ENCODE data around the gene COX10. TPM values are rescaled to one million over a fixed set of nuclear protein-coding genes. Genes with fewer than 3 reads are reported as not detected.
"Not testable (repeated sequence)": the region's sequence is repeated elsewhere in the genome, so short reads cannot be mapped to it uniquely, and the experiment has no call there.

Gene COX10
- total RNA-seq, 1 donor = 21.3 TPM

DNA sequence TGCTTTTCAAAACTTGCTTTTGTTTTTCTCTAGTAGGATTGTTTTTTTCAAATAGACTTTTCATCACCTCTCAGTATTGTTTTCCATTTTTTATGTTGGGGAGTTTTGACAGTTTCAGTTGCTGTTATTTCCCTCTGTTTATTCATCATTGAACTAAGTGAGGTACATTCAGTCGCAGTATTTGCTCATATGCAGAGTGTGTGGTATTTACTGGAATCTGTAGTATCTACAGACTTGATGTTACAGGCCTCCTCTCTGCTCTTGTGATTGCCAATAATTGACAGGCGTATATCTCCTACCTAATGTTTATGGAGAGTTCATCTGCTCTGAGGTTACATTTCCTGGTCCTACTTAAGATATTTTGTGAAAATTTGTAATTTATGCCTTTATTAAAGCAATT lies 49.6 kb downstream of the COX10 start:
- no peak for DNase-seq (ENCODE audit: low read depth in 2 of 3, low spot score in 2 of 3)

DNA sequence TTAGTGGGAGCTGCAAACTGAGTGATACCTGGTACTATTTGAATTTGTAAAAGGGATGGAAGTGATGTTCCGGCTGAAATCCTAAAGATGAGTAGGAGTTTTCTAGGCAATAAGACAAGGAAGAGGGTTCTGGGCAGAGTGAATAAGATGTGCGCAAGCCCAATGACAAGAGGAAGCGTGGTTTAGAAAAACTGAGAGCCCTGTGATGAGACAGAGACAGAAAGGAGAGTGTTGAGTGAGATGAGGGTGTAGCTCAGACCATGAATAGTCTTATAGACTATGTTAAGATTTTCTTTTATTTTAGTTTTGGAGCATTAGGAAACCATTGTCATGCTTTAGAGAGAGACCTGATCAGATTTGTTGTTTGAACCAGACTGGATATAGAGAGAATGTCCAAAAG lies 50.2 kb downstream of the COX10 start:
- no peak for DNase-seq (ENCODE audit: low read depth in 2 of 3, low spot score in 2 of 3)

DNA sequence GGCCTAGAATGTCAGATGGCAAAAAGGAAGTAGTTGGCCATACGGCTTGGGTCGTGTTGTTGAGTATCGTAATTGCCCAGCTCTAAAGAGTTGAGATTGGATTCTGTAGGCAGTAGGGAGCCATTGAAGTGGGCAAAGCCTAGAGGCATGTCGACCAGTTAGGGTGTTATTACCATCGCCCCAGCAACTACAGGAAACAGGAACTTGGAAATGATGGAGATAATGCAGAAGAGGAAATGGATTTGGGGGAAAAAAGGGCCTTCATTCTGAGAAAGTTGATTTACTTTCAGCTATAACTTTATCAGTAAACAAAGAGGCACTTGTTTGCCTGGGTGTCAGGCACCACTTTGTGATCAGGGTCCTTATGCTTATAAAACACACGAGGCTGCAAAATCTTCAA lies 52.6 kb downstream of the COX10 start:
- DNase-seq (ENCODE audit: low read depth in 2 of 3, low spot score in 2 of 3) = peak in 1 of 3 donors; percentile 19

DNA sequence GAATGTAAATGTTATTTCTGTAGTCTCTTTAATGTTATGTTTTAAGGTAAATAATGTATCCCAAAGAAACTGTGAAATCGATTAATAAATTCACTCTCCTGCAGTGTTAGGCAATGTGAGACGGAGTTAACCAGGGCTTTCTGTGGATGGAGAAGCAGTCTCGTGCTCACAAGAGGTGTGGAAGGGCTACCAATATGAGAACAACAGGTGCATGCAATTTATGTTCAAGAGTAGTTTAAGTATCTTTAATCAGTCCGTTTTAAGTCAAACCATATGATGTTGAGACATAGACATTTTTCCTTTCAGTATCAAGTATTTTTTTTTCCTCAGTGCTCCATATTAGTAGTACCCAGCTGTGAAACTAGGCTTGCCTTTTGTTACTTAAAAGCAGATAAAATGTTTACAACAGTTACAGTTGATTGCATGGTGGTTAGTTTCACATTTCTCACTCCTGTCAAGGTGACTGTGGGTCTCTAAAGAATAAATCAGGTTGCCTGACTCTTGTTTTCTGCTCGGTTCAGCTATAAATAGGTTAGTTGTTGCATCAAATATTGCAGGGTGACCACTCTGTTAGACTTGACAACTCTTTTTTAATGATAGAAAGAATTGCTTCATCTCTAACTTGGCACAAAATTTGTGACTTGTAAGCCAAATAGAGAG lies 54.4 kb downstream of the COX10 start:
- no peak for DNase-seq (ENCODE audit: low read depth in 2 of 3, low spot score in 2 of 3)

DNA sequence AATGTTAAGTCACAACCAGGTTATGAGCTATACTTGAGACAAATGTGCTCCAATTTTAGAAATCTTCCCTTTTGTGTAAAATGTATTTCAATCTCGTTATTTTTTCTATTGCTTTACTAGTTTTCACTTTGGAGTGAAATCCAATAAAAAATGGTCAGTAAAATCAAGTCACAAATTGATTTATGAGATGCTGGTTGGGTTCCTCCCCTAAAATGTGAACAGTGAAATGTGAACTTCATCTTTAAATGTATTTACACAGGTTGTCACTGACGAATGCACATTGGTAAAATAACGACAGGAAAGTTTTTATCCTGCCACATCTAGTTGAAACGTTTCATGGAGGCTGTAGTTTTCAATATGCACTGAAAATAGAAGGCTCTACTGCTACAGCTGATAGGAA lies 55.5 kb downstream of the COX10 start:
- no peak for DNase-seq (ENCODE audit: low read depth in 2 of 3, low spot score in 2 of 3)

DNA sequence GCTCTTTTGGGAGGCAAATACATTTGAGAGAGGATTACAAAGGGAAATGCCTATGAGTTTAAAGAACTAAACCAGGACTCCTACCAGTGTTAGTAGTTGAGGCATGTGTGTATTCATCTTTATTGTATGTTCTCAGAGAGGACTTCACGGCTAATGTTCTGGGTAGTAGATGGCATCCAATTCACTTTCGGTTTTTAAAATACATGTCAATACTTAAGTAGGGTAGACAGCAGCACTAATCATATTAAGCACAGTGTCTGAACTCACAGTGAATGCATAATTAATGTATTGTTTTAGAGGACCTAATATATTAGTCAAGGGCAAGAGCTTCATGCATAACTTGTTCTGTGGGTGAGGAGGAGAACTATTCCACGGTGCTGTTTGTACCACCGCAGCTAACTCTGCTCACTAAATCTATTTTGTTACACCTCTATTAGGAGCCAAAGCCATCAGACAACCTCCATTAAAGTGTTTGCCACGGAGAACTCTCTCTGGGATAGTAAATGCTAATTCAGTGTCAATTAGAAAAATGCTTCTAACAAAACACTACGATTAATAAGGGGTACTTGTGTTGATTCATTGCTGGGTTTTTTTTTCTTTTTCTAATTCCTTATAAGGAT lies 56.3 kb downstream of the COX10 start:
- no peak for DNase-seq (ENCODE audit: low read depth in 2 of 3, low spot score in 2 of 3)

DNA sequence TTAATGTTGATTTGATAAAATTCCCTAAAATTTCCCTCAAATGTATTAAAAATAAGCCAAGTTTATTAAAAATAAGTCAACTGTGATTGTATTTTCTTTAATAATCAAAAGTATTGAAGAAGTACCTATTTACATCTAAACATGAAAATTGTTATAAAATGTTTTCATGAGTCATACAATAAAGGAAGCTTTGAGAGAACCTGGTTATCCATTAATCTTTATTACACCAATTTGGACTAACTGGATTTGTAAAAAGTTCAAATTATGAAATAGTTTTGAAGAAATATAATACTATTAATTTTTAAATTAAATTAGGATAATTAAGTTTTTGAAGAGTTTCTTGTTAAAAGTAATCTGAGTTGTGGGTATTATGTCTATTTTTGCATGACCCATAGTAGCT lies 63.8 kb downstream of the COX10 start:
- no peak for DNase-seq (ENCODE audit: low read depth in 2 of 3, low spot score in 2 of 3)

DNA sequence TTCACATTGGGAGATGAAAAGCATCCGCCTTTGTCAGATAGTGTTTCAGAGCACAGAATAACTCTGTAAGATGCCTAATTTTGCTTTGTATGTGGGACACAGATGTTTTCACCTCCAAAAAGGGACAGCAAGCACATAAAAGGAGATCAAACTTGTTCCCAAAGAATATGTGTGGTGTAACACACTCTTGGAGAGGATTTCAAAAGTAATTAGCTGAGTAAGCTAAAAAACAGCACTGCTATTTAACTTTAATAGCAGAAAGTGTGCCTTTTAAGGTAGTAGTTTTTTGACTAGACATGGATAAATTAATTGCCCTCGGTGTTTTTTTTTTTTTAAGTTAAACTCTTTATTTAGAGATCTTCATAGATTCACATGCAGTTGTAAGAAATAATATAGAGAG lies 65.2 kb downstream of the COX10 start:
- DNase-seq (ENCODE audit: low read depth in 2 of 3, low spot score in 2 of 3) = no peak

DNA sequence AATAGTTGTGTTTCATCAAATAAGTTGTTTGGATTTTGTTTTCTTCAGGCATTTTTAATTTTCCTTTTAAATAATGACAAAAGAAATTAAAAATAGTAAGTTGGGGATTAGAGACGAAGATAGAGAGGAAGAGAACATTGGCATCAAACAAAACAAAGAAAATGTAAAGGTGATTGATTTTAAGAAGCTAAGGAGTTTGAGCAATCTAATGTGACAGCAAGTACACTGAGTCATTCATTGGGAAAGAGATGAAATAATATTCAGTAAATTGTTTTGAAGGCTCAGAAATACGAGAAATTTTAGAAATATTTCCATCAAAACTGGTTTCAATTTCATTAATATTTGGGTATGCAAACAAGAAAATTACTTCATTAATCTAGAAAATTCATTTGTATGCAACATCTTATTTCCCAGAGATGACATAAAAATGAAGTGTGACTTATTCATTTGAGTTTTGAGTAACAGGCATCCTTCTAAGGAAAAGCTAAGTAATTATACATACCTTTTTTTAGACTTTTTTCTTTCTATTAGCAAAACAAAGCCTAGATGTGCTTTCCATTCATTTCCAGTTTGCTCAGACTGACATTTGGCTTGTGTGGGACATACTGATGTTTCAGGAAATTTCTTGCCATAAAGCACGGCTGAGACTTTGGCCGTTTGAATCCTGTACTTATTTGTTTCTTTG lies 66.7 kb downstream of the COX10 start:
- no peak for DNase-seq (ENCODE audit: low read depth in 2 of 3, low spot score in 2 of 3)

DNA sequence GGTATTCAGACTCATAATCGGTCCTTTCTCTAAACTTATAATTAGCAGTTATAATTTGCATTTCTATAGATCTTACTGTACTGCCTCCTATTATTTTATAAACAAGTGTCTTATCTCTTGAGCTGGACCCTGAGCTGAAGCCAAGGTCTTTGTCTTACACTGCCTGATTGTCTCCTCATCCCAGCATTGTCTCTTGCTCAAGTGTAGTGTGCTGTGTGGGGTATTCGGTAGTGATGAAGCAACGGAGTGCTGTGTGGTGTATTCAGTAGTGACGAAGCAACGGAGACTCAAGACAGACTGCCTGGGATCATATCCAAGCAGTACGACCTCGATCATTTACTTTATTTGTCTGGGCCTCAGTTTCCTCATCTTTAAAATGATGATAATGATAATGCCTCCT lies 69.3 kb downstream of the COX10 start:
- DNase-seq (ENCODE audit: low read depth in 2 of 3, low spot score in 2 of 3) = no peak

DNA sequence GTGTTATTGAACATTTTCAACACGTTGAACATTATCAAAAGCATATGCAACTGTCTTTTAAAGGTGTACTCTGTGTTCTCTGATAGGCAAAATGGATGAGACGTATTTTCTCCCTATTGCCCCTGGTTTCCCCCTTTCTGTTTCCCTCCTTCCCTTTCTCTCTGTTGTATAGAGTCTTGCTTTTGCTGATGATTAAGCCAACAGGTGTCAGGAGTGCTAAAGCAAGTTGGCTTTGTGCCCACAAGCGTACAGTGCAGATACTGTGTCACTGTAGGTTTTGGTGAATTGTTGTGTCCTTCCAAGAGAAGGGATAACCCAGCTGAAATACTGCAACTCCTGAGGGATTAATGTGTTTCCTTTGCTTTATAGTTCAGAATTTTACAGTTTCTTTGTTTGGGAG lies 74.4 kb downstream of the COX10 start:
- no peak for DNase-seq (ENCODE audit: low read depth in 2 of 3, low spot score in 2 of 3)

DNA sequence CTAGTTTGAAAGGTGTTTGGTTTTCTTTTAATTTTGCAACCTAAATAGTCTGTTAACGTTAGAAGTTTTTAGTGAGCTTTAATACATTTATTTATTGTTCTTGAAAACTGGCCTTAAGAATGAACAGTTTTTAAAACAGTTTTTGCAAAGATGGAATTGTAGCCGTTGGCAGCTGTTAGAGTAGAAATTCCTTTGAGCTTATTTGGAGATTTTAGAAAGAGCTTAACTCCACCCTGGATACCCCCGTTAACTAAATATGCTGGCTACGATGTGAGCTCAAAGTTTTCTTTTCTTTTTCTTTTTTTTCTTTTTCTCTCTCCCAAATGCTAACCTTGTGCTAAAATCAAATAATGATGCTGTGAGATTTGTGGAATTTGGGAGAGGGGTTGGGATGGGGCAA lies 75.2 kb downstream of the COX10 start:
- no peak for DNase-seq (ENCODE audit: low read depth in 2 of 3, low spot score in 2 of 3)

DNA sequence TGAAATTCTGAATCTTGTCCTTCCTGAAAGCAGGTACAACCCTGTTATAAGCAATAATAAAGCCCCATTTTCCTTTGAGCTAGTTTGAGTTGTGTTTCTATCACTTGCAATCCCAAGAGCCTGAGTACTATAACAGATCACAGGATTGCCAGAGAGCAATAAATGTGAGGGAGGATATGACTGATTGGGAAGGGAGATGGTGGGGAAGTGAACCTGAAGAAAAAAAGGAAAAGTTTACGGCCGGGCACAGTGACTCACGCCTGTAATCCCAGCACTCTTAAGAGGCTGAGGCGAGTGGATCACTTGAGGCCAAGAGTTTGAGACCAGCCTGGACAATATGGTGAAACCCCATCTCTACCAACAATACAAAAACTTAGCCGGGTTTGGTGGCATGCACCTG lies 80.4 kb downstream of the COX10 start:
- DNase-seq (ENCODE audit: low read depth in 2 of 3, low spot score in 2 of 3) = no peak

DNA sequence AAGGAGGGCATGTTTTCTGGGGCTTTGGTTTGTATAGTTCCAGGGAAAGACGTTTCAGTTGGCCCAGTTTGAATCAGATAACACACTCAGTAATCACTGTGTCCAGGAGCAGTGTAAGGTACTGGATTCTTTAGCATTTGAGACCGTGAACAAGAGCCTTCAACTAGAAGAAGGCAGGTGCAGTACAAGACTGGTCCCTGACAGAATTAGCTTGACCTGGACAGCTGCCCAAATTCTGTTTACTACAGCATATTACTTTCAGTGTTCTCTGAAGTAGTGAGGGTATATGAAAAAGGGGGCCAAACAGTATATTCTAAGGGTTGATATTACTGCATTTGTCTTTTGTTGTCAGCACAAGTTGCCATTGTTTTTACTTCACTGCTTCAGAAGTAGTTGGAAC lies 81.3 kb downstream of the COX10 start:
- no peak for DNase-seq (ENCODE audit: low read depth in 2 of 3, low spot score in 2 of 3)

DNA sequence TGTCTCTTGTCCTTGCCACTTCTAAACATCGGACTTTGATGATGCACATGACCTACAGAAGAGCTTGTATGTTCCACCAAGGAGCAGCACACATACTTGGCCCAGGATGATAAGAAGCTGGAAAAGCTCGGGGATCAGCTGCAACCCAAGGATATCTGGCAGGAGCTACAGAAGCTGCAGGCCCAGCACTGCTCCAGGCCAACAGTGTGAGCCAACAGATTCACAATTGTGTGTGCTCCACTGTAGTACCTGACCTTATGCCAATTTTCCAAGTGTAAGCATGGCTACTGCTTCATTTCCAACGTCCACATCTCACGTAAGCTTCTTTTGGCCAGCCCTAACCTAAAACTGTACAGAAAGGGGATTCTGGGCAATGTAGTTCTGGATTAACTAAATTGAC lies 83.4 kb downstream of the COX10 start:
- no peak for DNase-seq (ENCODE audit: low read depth in 2 of 3, low spot score in 2 of 3)

DNA sequence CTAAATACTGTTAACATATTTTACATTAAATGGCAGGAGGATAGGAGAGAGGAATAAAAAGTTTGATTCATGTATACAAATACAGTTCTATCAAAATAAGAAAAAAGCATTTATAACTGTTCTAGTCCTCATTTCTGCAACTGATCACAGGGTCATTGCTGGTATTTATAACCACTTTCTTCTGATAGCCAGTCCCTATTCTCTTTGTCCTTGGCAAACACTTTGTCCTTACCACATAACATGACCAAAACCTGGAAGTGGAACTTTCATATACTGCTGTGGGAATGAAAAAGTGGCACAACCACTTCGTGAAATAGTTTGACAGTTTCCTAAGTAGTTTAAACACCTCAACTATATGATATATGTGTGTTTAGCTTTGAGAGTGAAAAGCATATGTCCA lies 84.1 kb downstream of the COX10 start:
- DNase-seq (ENCODE audit: low read depth in 2 of 3, low spot score in 2 of 3) = no peak

DNA sequence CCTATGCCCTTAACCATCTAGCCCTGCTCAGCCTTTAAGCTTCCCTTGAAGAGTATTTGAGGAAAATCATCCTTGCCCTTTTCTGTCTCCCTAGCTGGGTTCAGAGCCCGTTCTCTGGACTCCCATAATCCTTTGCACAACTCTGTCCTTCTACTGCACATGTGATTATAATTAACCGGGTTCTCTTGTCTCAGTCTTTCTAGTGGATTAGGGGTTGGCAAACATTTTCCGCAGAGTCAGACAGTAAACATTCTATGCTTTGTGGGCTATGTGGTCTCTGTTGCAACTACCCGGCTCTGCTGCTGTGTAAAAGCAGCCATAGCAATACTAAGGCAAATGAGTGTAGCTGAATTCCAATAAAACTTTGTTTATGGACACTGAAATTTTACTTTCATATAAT lies 87.4 kb downstream of the COX10 start:
- no peak for DNase-seq (ENCODE audit: low read depth in 2 of 3, low spot score in 2 of 3)

DNA sequence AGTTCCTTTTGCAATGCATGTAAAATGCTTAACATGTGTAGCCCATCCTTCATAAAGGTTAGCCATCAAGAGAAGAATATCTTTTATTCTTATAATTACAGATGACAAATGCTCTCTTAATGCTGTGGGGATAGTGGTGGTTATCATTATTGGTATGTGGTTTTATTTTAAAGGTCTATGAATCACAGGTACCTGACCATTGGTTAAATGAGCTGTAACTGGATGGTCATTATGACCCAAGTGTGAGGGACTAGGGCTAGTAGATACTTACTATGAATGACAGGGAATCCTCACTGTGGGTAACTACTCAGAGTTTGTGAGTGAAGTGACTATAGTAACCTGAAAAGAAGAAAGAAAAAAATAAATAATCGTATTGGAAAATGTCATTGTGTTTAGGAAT lies 88.5 kb downstream of the COX10 start:
- no peak for DNase-seq (ENCODE audit: low read depth in 2 of 3, low spot score in 2 of 3)

DNA sequence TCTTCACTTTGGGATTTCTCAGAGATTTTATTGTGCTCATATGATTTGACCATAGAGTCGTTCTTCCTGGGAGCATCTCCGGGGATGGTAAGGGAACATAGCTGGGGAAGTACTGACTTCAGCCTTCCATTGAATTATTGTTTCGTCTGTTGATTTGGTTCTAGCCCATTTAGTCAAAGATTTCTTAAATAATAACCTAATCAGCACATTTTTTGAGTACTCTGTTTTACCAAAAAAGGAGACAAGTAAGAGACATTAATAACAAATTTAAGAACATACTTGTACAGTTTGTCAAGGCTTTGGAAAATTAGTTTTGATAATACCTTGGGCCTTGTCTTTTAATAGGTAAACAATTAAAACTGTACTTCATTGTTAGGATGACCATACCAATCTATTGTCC lies 89.4 kb downstream of the COX10 start:
- DNase-seq (ENCODE audit: low read depth in 2 of 3, low spot score in 2 of 3) = no peak

DNA sequence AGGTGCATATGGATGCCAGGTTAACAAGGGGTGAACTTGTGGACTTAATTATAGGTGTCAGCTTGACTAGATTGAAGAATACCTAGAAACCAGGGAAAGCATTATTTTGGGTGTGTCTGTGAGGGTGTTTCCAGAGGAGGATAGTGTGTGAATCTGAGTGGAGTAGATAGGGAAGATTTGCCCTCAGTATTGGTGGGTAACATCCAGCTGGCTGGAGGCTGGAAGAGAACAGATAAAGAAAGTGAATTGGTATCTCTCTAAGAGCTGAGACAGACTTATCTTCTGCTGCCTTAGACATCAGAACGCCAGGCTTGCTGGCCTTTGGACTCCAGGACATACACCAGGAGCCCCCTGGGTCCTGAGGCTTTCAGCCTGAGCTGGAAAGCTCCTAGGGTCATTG lies 92.1 kb downstream of the COX10 start:
- no peak for DNase-seq (ENCODE audit: low read depth in 2 of 3, low spot score in 2 of 3)

DNA sequence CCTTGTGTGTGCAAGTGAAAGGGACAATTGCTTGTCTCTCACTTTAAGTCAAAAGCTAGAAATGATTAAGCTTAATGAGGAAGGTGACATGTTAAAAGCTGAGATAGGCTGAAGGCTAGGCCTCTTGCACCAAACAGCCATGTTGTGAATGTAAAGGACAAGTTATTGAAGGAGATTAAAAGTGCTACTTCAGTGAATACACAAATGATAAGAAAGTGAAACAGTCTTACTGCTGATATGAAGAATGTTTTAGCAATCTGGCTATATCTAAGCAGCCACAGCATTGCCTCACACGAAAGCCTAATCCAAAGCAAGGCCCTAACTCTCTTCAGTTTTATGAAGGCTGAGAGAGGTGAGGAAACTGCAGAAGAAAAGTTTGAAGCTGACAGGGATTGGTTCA lies 96.3 kb downstream of the COX10 start:
- DNase-seq (ENCODE audit: low read depth in 2 of 3, low spot score in 2 of 3) = no peak

DNA sequence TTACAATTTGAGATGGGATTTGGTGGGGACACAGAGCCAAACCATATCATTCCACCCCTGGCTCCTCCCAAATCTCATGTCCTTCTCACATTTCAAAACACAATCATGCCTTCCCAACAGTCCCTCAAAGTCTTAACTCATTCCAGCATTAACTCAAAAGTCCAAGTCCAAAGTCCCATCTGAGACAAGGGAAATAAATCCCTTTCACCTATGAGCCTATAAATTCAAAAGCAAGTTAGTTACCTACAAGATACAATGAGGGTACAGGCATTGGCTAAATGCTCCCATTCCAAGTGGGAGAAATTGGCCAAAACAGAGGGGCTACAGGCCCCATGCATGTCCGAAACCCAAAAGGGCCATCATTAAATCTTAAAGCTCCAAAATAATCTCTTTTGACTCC lies 98.5 kb downstream of the COX10 start:
- DNase-seq (ENCODE audit: low read depth in 2 of 3, low spot score in 2 of 3) = not testable (repeated sequence)
